ENCODE data around the gene C1orf53.

DNA sequence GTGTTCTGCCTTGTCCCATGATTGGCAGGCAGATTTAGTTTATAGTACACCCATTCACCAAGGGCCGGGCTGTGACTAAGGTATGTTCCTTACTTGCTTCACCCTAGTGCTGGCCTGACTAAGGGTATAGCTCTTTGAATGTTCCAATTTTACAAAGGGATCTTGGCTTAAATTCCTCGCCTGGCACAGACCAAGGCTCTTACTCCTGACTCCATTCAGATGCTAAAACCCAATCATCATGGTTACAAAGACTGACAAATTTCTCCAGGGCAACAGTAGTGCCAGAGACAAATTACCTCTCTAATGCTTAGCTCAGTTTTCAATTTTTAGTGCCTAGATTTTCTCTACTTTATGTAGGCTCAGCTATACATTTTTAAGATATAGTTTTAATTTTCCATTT is 11.5 kb upstream of the C1orf53 start:
- TF ChIP-seq NANOG (IDR thresholded peaks at IDR 0.05; ENCODE audit: borderline replicate concordance), result no peak
- TF ChIP-seq, protein P1, sequence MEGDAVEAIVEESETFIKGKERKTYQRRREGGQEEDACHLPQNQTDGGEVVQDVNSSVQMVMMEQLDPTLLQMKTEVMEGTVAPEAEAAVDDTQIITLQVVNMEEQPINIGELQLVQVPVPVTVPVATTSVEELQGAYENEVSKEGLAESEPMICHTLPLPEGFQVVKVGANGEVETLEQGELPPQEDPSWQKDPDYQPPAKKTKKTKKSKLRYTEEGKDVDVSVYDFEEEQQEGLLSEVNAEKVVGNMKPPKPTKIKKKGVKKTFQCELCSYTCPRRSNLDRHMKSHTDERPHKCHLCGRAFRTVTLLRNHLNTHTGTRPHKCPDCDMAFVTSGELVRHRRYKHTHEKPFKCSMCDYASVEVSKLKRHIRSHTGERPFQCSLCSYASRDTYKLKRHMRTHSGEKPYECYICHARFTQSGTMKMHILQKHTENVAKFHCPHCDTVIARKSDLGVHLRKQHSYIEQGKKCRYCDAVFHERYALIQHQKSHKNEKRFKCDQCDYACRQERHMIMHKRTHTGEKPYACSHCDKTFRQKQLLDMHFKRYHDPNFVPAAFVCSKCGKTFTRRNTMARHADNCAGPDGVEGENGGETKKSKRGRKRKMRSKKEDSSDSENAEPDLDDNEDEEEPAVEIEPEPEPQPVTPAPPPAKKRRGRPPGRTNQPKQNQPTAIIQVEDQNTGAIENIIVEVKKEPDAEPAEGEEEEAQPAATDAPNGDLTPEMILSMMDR (conservative IDR thresholded peaks at IDR 0.05; ENCODE audit: low read depth in 2 of 2), result no peak
